Measurements from ENCODE around the gene BHLHE23.
A peak's percentile ranks its signal among the peaks of the same experiment; 100 is the strongest.

BHLHE23 gene

DNA sequence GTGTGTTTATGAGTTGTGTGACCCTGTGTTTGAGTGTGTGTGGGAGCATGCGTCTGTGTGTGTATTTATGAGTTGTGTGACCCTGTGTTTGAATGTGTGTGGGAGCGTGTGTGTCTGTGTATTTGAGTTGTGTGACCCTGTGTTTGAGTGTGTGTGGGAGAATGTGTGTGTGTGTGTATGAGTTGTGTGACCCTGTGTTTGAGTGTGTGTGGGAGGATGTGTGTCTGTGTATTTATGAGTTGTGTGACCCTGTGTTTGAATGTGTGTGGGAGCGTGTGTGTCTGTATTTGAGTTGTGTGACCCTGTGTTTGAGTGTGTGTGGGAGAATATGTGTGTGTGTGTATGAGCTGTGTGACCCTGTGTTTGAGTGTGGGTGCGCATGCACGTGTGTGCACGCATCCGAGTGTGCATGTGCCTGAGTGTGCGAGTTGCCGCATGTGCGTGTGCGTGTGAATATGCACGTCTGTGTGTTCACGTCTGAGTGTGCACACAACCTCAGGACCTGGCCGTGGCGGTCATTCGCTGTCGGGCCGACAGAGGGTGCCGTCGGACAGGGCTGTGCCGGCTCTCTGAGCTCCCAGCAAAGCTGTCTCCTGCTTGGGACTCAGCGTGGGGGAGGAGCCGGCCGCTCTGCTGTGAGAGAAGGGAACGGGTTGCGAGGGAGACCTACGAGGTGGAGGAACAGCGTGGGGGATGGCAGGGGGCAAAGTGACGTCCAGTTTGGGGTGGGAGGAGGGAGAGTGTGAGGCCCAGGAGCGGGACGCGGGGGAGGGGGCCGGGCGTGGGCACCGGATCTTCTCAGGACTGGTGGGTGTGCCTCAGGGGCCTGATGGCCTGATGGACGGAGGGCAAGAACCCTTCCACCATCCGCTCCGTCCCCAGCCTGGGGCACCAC, 34.6 kb downstream of the BHLHE23 start:
- DNase-seq (ENCODE audit: low read depth), result peak; percentile 31

DNA sequence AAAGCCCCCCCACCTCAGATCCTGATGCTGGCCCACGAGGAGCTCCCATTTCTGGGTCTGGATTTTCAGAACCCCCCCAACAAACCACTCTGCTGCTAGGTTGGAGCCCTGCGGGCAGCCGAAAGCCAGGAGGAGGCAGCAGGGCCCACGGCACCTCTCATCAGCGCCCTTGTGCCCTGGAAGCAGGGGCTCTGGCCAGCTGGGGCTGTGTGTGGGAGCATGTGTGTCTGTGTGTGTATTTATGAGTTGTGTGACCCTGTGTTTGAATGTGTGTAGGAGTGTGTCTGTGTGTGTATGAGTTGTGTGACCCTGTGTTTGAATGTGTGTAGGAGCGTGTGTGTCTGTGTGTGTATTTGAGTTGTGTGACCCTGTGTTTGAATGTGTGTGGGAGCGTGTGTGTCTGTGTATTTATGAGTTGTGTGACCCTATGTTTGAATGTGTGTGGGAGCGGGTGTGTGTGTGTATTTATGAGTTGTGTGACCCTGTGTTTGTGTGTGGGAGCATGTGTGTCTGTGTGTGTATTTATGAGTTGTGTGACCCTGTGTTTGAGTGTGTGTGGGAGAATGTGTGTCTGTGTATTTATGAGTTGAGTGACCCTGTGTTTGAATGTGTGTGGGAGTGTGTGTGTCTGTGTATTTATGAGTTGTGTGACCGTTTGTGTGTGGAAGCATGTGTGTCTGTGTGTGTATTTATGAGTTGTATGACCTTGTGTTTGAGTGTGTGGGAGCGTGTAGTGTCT, 35.4 kb downstream of the BHLHE23 start:
- DNase-seq (ENCODE audit: low read depth), result no peak

GRCh38 chr20:62970307-62971210, 36.2 kb downstream of the BHLHE23 start:
- DNase-seq (ENCODE audit: low read depth), result no peak

DNA sequence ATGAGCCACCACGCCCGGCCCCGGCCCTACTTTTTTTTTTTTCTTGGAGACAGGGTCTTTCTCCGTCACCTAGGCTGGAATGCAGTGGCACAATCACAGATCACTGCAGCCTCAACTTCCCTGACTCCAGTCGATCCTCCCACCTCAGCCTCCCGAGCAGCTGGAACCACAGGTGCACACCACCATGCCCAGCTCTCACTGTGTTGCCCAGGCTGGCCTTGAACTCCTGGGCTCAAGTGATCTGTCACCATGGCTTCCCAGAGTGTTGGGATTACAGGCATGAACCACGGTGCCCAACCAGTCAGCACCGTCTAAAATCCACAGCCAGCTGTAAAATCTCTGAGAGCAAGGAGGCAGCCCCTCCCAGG, 36.8 kb downstream of the BHLHE23 start:
- DNase-seq (ENCODE audit: low read depth), result no peak

DNA sequence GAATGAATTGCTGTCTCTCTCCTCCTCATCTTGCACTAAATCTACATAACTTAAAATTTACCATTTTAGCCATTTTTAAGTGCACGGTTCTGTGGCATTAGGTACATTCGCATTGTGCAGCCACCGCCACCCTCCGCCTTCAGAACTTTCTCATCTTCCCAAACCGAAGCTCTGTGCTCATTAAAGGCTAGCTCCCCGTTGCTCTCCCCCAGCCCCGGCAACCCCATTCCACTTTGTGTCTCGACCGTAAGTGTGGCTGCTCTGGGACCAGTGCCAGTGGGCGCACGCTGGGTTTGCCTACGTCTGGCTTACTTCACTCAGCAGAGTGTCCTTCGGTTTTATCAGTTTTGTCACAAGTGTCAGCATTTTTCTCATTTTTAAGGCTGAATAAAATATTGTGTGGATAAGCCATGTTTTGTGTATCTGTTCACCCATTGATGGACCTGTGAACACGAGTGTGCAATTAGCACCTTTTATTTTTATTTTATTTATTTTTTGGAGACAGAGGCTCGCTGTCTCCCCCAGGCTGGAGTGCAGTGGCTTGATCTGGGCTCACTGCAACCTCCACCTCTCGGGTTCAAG, 37.5 kb downstream of the BHLHE23 start:
- DNase-seq (ENCODE audit: low read depth), result no peak

- no peak for DNase-seq (ENCODE audit: low read depth)
These were observed 38.2 kb downstream of the BHLHE23 start for GRCh38 chr20:62968378-62969178.

DNA sequence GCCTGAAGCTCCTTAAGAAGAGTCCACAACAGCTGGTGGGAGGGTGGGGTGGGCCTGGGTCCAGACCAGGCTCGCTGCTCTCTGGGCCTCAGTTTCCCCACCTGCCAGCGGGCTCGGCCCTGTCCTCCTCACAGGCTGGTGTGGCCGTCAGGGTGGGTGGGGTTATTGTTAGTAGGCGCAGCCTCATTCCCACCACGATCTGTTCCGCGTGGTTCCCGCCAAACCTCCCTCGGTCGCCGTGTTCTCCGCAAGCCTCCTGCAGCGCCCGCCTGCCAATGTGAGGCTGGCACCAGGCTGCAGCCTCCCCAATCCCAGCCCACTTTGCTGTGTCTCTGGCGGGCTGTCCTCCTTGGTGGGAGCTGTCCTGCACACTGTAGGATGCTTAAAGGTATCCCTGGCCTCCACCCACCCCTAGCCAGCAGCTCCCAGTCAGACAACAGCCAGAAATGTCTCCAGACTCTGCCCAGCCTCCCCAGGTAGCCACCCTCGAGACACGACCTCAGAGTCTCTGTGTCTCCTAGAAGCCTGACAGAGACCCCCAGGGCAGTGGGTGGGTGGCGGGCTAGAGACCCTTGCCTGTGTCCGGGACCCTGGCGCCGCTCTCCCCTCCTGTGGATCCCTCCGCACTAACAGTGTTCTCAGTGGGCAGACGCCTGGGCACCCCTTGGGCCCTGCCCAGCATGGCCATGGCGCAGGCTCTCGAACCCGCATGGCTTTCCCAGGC, 39.0 kb downstream of the BHLHE23 start:
- DNase-seq (ENCODE audit: low read depth), result no peak

- no peak for DNase-seq (ENCODE audit: low read depth)
These were observed 39.6 kb downstream of the BHLHE23 start for GRCh38 chr20:62967149-62967501.

DNA sequence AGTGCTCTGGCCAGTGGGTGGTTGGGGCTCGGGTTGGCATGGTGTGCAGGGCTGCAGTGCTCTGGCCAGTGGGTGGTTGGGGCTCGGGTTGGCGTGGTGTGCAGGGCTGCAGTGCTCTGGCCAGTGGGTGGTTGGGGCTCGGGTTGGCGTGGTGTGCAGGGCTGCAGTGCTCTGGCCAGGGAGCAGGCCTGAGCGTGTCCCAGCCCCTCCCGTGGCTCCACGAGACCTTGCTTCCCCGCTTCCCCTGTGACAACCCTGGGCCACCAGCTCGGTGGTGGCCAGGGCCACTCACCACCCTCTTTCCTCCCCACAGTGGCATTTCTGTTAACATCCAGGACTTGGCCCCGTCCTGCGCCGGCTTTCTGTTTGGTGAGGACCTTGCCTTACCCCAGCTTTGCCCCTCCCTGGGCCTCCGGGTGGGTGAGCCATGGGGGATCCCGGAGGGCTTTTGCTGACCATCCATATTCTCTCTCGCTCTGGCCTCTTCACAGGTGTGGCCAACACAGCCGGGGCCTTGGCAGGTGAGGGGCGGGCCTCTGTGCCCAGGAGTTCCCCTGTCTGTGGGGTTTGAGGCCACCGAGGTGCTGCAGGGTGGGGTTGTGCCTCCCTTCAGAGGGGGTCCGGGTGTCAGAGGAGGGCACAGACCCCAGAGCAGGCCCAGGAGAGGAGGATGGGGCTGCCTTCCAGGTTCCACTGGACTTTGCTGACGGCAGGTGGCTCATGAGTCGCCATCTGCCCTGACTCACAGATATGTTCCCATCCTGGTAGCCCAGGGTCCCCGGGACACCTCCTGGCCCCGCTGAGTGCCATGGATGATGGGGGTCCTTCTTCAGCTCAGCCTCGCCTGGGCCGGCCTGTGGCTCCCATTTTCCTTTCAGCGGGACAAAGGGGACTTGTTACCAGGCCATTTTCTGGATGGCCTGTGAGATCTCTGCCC, 40.3 kb downstream of the BHLHE23 start:
- no peak for DNase-seq (ENCODE audit: low read depth)

DNA sequence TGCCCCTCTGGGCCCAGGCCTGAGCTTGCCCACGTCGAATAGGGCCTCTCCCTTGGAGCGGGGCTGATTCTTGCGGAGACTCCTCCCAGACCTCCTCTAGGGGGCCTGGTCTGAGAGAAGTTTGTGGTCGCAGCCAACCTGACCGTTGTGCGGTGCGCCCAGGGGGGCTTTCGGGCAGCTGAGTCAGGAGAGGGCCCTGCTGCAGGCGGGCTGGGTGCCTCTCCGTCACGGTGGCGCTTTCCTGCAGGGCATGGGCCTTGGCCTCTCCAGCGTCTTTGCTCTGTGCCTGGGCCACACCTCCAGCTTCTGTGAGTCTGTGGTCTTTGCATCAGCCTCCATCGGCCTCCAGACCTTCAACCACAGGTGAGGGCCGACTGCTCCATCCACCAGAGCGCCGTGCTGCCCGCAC, 41.4 kb downstream of the BHLHE23 start:
- no peak for DNase-seq (ENCODE audit: low read depth)

GRCh38 chr20:62964700-62965099, 42.1 kb downstream of the BHLHE23 start:
- DNase-seq (ENCODE audit: low read depth), result no peak

GRCh38 chr20:62963614-62964397, 43.0 kb downstream of the BHLHE23 start:
- DNase-seq (ENCODE audit: low read depth), result no peak

DNA sequence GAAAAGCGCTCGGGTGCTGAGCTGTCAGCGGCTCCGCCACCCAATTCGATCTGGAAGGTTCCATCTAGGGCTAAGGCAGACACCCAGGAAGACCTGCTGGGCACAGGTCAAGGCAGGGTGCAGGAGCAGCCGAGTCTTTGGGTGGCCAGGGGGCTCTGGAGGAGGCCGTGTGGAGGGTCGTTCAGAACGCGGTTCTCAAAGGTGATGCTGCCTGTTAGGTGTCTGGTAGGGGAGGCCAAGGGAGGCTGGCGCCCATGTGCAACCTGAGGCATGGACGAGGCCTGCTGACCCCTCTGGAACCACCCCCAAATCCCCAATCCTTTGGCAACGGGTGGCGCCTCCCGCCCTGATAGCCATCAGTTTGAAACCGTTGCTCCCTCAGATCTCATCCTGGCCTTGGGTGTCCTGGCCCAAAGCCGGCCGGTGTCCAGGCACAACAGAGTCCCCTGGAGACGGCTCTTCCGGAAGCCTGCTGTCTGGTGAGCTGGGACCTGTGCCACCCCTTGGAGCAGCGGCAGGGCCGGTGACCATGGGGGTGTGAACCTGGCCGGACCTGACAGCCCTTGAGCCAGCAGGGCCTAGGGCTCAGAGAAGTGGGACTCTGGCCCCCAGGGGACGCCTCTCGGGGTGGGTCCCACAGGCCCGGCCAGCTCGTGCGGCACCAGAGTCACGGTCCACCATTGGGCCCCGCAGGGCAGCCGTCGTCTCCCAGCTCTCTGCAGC, 43.7 kb downstream of the BHLHE23 start:
- no peak for DNase-seq (ENCODE audit: low read depth)

DNA sequence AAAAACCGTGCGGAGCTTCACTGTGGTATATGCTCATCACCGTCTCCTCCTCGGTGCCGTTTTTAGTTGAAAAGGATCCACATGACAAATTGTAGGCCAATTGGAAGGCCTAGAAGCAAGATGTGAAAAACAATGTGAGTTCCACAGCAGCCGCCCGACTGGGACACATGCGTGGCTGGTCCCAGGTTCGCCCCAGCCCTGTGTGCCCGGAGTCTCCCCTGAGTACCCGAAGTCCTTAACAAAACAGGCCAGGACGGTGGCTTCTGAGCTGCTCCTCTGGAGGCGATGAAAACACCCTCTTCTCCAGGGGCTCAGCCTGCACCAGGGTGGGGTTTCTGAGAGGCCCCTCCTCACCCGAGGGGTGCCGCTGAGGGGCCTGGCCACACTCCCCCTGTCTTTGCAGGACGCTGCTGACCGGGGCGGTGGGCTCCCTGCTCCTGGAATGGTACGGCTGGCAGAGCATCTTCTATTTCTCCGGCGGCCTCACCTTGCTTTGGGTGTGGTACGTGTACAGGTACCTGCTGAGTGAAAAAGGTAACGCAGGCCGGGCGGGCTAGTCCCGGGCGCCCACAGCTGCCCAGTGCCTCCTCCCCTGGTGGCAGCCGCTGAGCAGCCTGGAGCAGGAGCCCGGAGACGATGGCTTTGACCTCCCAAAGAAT, 44.4 kb downstream of the BHLHE23 start:
- no peak for DNase-seq (ENCODE audit: low read depth)

GRCh38 chr20:62961799-62962198, 45.0 kb downstream of the BHLHE23 start:
- no peak for DNase-seq (ENCODE audit: low read depth)

DNA sequence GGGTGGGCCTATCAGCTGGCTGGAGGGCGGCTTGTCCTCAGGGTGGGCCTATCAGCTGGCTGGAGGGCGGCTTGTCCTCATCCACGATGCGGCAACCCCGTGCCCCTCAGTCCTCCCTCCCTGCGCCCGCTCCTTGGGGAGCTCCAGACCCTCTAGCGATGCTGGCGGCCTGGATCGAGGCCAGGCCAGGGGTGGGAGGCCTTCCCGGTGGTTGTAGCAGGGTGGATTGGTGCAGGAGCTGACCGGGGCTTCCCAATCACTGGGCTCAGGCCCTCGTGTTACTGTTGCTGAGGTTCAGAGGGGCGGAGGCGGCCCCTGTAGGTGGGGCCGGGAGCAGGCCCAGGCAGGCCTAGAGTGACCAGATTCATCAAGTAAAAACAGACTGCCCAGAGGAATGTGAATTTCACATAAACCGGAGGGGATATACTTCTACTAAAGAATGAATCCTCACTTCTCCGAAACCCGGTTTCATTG, 45.4 kb downstream of the BHLHE23 start:
- DNase-seq (ENCODE audit: low read depth), result no peak

All from GM04504 (cell line).